Measurements from ENCODE around the gene COL4A1.
"Not testable (repeated sequence)": the region's sequence is repeated elsewhere in the genome, so short reads cannot be mapped to it uniquely, and the experiment has no call there.

The COL4A1 gene

DNA sequence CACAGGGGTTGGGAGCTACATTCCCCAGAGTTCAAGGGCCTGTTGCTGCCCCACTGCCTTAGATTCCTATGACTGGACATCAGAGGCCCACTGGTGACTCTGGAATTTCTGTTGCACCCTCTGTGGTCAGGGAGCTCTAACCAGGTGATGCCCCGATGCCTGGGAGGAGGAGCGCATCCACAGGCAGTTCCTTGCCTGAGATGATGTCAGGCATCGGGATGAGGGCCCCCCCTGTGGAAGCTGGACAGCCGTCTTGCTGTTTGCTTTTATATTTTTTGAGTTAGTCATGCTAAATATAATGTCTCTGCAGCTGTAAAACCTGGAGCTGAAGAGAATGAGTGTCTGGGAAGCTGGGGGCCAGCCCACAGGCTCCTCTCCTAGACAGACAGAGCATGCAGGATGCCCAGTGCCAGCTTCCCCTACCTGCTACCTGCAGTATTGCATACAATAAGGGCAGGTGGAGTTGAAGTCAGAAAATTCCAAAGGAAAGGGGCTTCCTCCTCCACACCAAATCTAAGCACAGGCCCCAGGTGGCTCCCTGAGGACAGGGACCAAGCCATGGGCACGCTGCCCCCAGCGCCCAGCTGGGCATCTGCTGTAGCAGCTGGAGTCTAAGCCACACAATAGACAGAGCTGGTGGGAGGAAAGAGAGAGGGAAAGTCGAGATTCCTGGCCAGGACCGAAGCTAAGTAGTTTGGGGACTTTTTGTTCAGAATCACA is 16.4 kb upstream of the COL4A1 start:
- DNase-seq (ENCODE audit: low read depth), result peak; percentile 72

DNA sequence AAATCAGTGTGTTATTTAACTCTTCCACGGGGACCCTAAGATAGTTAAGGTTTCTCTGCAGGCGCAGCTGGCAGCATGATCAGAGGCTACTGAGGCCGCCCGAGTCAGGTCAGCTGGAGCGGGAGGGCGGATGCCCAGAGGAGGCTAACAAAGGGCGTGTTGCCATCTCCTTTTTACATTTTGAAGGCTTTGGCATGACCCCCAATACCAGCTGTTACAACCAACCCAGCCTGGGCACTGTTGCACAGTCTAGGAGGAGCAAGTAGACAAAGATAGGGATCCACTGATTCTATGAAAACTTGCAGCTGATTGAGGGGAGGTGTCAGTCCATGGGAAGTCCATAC is 15.8 kb upstream of the COL4A1 start:
- DNase-seq (ENCODE audit: low read depth), result no peak

DNA sequence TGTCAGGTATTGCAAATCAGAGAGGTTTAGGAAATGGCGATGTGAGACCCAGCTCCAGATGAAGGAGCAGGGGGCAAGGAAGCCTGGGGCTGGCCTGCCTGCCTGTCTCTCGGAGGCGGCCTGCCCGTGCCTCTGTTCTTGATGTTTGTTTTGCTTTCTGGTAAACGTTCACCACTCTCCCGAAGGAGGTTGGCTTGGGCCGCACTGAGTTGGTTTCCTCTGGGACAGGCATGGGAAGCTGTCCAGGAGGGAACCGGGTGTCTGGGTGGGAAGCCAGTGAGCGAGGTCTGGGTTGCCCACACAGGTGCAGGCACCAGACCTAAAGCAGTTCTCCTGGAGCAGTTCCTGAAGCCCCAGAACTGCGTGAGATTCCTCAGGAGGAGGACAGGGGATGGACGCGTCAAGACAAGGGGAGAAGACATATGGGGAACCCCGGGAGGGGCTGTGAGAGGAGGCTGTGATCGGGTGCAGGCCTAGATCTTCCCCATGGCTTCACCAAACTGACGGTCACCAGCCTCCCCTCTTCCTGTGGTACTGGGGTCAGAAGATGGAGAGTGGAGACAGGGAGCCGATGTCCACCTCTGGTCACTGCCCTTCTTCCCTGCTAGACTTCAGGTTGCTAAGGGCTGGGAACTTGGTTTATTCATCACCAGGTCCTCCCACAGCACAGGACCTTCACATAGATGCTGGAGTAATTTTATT is 15.3 kb upstream of the COL4A1 start:
- no peak for DNase-seq (ENCODE audit: low read depth)

GRCh38 chr13:110321573-110321972 is 14.6 kb upstream of the COL4A1 start:
- DNase-seq (ENCODE audit: low read depth), result not testable (repeated sequence)

- DNase-seq (ENCODE audit: low read depth), result no peak
Measured at GRCh38 chr13:110320645-110321044, 13.7 kb upstream of the COL4A1 start.

DNA sequence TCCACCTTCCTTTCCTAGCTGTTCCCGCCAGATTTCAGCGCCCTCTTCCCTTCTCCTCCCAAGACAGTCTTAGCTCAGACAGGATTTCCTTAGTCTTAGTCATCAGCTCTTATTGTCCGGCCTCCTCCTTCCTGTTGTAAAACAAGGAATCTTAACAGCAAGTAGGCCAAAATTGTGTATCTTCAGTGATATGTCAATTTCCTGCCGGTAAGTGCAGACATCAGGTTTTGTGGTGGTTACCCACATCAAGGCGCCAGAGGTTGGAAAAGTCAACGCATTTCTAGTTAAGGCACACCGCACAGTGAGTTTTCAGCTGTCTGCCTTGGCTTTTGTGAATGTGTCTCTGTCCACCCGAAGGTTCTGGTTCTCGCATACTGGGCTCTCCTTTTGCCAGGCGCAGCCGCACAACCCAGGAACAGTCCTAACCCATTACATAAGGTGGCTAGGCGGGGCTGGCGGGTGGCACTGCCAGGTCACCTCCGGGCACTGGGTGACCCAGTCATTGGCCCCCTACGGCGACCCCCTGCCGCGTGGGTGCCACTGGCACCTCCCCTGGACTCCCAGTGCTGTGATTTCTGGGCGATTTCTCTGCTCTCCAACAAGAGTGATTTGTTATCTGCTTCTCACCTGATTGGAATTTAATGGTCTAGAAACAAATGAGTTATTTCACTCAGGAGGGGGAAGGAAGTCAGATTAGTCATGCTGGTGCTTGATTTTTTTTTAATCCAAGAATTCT is 13.0 kb upstream of the COL4A1 start:
- DNase-seq (ENCODE audit: low read depth), result no peak

- DNase-seq (ENCODE audit: low read depth), result no peak
Measured at GRCh38 chr13:110319397-110319773, 12.4 kb upstream of the COL4A1 start.

GRCh38 chr13:110318920-110319319 is 12.0 kb upstream of the COL4A1 start:
- no peak for DNase-seq (ENCODE audit: low read depth)

- DNase-seq (ENCODE audit: low read depth), result no peak
Measured at GRCh38 chr13:110317496-110318195, 10.7 kb upstream of the COL4A1 start.

DNA sequence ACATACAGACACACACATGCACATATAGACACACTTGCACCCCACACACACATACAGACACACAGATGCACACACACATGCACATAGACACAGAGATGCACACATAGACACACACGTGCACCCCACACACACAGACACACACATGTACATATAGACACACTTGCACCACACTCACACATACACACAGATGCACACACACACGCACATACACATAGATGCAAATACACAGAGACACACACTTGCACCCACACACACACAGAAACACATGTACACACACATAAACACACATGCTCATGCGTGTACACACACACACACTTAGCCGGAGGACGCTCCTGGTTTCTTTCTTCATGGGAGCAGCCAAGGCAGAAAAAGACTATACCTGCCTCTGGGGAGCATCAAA is 10.1 kb upstream of the COL4A1 start:
- DNase-seq (ENCODE audit: low read depth), result no peak

DNA sequence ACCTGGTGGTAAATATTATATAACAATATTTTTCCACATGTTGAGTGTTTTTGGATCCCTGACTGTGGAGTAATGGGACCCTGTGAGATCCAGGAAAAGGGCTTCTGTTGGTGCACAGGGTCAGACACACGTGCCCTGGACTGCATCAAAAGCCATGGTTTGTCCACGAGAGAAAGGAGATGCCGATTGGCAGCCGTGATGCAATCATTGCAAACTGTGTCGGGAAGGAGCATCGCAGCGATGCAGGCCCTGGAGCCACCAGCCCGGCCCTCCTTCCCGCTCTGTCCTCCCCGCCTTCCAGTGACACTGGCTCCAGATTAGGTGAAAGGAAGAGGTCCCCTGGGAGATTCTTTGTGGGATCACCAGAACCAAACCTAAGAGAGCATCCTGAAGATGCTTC is 9.2 kb upstream of the COL4A1 start:
- DNase-seq (ENCODE audit: low read depth), result no peak

DNA sequence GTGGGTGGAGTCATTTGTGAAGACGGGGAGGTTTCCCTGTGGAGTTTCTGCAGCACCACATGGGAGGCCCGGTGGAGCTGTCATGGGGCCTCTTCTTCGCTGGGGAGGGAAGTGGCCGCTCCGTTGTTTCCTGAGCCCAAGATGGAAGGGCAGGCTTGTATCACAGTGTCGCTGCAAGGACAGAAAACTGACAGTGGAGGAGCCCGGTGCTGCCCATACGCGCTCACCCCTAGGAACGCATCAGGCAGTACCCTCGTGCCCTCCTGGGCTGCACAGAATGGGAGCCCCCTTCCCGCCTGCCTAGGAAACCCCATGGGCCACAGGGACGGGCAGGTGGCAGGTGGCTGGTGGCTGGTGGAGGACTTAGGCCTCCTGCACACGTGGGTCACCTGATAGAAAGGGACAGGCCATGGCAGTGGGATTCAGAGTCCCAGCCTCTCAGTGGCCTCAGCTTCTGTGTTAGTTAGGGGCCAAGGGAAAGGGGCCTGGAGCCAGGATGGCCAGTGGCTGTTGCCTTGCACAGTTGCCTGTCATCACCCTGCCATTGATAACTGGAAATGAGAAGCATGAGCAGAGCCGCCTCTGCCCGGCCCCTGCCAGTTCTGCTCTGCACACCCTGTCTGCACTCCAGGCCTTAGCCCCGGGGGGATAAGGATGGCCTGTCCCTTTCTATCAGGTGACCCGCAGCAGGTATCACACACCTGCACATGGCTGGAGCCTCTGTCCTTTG is 7.7 kb upstream of the COL4A1 start:
- DNase-seq (ENCODE audit: low read depth), result no peak

GRCh38 chr13:110313733-110314132 is 6.8 kb upstream of the COL4A1 start:
- DNase-seq (ENCODE audit: low read depth), result not testable (repeated sequence)

DNA sequence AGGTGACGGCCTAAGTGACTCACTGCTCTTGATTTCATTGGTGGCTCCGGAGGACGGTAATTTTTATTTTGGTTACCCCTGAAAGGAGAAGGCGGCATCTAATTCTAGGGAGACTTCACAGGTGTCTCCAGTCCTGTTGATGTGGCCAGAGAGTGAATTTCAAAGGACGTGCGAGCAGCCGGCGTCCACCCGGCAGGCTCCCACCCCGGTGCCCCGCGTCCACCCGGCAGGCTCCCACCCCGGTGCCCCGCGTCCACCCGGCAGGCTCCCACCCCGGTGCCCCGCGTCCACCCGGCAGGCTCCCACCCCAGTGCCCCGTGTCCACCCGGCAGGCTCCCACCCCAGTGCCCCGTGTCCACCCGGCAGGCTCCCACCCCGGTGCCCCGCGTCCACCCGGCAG is 6.3 kb upstream of the COL4A1 start:
- not testable (repeated sequence) for DNase-seq (ENCODE audit: low read depth)

DNA sequence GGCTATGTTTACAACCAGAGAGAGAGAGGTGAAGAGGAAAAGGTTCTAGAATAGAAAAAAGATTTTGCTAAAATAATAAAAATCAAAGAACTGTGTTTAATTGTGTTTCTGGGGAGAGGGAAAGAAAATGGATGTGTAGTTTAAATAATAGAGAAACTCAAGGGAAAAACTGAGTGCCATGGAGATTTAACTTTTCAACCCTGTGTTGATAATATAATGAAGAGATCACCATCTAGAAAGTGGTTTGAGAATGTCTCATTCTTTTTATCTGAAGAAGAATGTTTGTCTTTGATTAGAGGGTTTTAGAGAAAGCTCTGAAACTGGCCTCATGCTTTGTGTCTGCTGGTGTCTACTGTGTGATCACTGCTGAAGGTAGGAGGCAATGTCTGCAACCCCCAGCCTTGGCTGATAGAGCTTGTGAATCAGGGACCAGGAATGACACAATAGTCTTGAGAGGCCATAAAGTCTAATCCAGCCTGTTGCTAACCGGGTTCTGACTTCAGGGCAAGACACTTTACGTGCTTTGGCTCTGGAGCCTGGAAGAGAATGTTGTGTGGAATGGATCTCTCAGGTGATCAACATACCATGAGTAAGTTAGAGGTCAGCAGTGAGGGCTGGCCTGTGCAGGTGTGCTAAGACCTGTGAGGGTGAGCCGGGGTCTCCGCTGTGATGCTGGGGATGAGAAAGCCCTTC is 5.5 kb upstream of the COL4A1 start:
- peak; percentile 77 for DNase-seq (ENCODE audit: low read depth)

GRCh38 chr13:110311443-110312338 is 4.7 kb upstream of the COL4A1 start:
- DNase-seq (ENCODE audit: low read depth), result no peak

- DNase-seq (ENCODE audit: low read depth), result no peak
Measured at GRCh38 chr13:110310541-110311442, 3.8 kb upstream of the COL4A1 start.

DNA sequence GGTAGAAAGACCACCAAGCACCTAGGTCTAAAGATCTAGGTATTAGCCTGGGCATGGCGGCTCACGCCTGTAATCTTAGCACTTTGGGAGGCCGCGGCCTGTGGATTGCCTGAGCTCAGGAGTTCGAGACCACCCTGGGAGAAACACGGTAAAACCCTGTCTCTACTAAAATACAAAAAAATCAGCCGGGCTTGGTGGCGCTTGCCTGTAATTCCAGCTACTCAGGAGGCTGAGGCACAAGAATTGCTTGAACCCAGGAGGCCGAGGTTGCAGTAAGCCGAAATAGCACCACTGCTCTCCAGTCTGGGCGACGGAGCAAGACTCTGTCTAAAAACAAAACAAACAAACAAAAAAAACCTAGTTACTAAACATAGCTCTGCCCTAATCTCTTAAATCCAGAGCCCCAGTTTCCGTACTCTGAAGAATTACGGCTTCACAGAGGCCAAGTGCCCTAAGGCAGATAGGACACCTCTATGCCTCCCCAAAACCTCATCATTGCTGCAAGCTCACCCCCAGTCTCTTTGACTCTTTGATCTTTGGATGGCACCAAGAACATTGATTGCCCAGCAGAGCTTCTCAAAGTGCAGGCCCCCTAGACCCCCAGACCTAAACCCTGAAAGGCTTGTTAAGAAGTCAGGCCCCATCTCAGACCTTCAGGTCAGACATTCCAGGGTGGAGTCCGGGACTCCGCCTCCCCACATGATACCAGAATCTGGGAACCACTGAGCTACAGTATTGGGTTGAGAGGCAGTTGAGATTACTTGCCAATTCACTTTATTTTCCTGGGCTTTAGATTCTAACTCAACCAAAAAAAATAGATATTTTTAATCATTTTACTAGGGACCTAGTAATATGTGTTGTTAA is 2.9 kb upstream of the COL4A1 start:
- DNase-seq (ENCODE audit: low read depth), result no peak
